NCI-H82 treated with DMSO at 0.1 percent for 48 hours (cell line): ENCODE data around the gene PLK3.

Experiments
- DNase-seq: peaks from one replicate; lab custom pipeline; 2025; ENCODE audit not compliant: unreplicated experiment; lab: John Stamatoyannopoulos, UW

Gene PLK3

DNA sequence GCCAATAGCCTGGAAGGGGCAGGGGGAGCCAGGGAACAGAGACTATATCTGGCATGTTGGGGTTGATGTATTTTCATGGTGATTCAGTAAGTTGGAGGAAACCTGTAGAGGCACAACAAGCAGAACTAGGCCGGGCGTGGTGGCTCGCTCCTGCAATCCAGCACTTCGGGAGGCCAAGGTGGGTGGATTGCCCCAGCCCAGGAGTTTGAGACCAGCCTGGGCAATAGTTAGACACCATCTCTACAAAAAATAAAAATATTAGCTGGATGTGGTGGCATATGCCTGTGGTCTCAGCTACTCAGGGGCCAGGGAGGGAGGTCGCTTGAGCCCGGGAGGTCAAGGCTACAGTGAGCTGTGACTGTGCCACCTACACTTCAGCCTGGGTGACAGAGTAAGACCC is 53.0 kb downstream of the PLK3 start:
- DNase-seq: no peak

DNA sequence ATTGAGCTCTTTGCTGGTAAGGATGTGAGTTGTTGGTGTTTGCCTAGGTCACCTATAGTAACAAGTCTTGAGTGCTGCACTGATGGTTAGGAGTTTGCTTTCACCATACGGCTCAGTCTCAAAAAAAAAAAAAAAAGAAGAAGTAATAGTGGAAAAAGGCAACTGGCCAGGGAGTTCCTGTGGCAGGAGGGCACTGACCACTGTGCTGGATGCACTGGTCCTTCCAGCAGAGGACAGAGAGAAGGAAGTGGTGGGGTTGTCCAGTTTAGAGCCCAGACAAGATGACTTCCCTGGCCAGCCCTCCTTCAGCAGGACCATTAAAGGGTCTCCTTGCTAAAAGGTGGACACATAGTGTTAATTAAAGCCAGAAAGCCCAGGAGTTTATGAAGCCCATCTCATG is 54.8 kb downstream of the PLK3 start:
- no peak for DNase-seq
